ENCODE measurements around the gene IFNG.

- TF ChIP-seq POLR2A (IDR thresholded peaks at IDR 0.05; ENCODE audit: low read length) (no peak), GATA1 (IDR thresholded peaks at IDR 0.05; ENCODE audit: low read depth, low read length) (no peak)
Observed at GRCh38 chr12:68198507-68199086, 39.1 kb upstream of the IFNG start.

All from erythroblast (primary cell).